Activated T-helper 1 cell treated with anti-CD3 and anti-CD28 coated beads, Interleukin-2, amount 50 U/mL, for 16 hours (primary cell): ENCODE measurements around the gene TMEM131L.
A peak's percentile ranks its signal among the peaks of the same experiment; 100 is the strongest.

Experiments
- DNase-seq, 2 donors: peaks; one replicate each; pipeline ENCODE4 v3.0.0-alpha.2; 2020; ENCODE audit warnings: low read depth in 1 of 2, low spot score in 1 of 2

Gene TMEM131L

GRCh38 chr4:153472122-153473037 lies 6.2 kb downstream of the TMEM131L start:
- DNase-seq, result no peak

GRCh38 chr4:153474251-153474650 lies 8.1 kb downstream of the TMEM131L start:
- DNase-seq, result no peak

- DNase-seq, result no peak
These were observed 10.8 kb downstream of the TMEM131L start for GRCh38 chr4:153476829-153477574.

- no peak for DNase-seq
These were observed 12.9 kb downstream of the TMEM131L start for GRCh38 chr4:153479101-153479500.

- no peak for DNase-seq
These were observed 14.5 kb downstream of the TMEM131L start for GRCh38 chr4:153480704-153481103.

GRCh38 chr4:153481478-153481877 lies 15.3 kb downstream of the TMEM131L start:
- no peak for DNase-seq

GRCh38 chr4:153483432-153484418 lies 17.6 kb downstream of the TMEM131L start:
- DNase-seq, result no peak

GRCh38 chr4:153485359-153485758 lies 19.2 kb downstream of the TMEM131L start:
- DNase-seq, result no peak

GRCh38 chr4:153485860-153486259 lies 19.7 kb downstream of the TMEM131L start:
- DNase-seq, result no peak

- DNase-seq, result no peak
These were observed 20.4 kb downstream of the TMEM131L start for GRCh38 chr4:153486281-153487151.

- peak in 1 of 2 donors; percentile 62 for DNase-seq
These were observed 22.1 kb downstream of the TMEM131L start for GRCh38 chr4:153488006-153488891.

- DNase-seq, result no peak
These were observed 23.8 kb downstream of the TMEM131L start for GRCh38 chr4:153489856-153490558.

- DNase-seq, result no peak
These were observed 24.9 kb downstream of the TMEM131L start for GRCh38 chr4:153490985-153491483.

- no peak for DNase-seq
These were observed 28.4 kb downstream of the TMEM131L start for GRCh38 chr4:153494562-153494961.

- no peak for DNase-seq
These were observed 29.5 kb downstream of the TMEM131L start for GRCh38 chr4:153495480-153496193.

GRCh38 chr4:153497091-153497531 lies 31.0 kb downstream of the TMEM131L start:
- DNase-seq, result no peak
